CD4-positive, alpha-beta memory T cell (primary cell): ENCODE results near the gene APOB. TPM values are rescaled to one million over a fixed set of nuclear protein-coding genes. Genes with fewer than 3 reads are reported as not detected.

ENCODE experiments used
- CTCF ChIA-PET: fragments of 350-600 bp; sonication (Branson Sonifier 250); formaldehyde crosslinking; loops from one replicate; lab custom pipeline; 2021; ENCODE audit warnings: inconsistent platforms; ENCODE audit not compliant: partially characterized antibody; lab: Charles Lee
- POLR2A ChIA-PET: fragments of 350-600 bp; sonication (Branson Sonifier 250); formaldehyde crosslinking; loops from one replicate; lab custom pipeline; 2021; ENCODE audit not compliant: partially characterized antibody; lab: Charles Lee
- DNase-seq, 5 donors: peaks; one replicate each; pipeline versions ENCODE4 v3.0.0 to v3.0.0-alpha.2; 2020 to 2022; ENCODE audit warnings: mixed read lengths in 1 of 5
- H3K27ac ChIP-seq: one replicate; pipeline ENCODE4 v1.7.0; 2013; ENCODE audit warnings: low read depth, low read length
- H3K27me3 ChIP-seq: 2 replicates; pipeline ENCODE4 v1.7.0; 2013; ENCODE audit warnings: mild to moderate bottlenecking, low read length, moderate library complexity; ENCODE audit not compliant: insufficient read depth
- H3K36me3 ChIP-seq: 2 replicates; pipeline ENCODE4 v1.7.0; 2013; ENCODE audit warnings: mild to moderate bottlenecking, low read length, moderate library complexity; ENCODE audit not compliant: insufficient read depth
- H3K4me1 ChIP-seq: 2 replicates; pipeline ENCODE4 v1.7.0; 2013; ENCODE audit warnings: mild to moderate bottlenecking, low read length, moderate library complexity; ENCODE audit not compliant: insufficient read depth
- H3K4me3 ChIP-seq, 2 donors: one replicate each; pipeline ENCODE4 v1.7.0; 2013; ENCODE audit warnings: low read length in 2 of 2, mild to moderate bottlenecking in 1 of 2
- H3K9me3 ChIP-seq, 2 donors: one replicate each; pipeline ENCODE4 v1.7.0; 2013; ENCODE audit warnings: low read length in 2 of 2, control low read depth in 1 of 2; ENCODE audit not compliant: control insufficient read depth in 1 of 2
- H3K27ac Mint-ChIP-seq, 7 donors: one replicate each; pipeline ENCODE4 v1.8.0; 2020 to 2021; ENCODE audit warnings: mixed read lengths in 7 of 7, mild to moderate bottlenecking in 6 of 7, inconsistent platforms in 3 of 7, moderate library complexity in 3 of 7
- H3K27me3 Mint-ChIP-seq, 2 donors: one replicate each; pipeline ENCODE4 v1.8.0; 2020 to 2021; ENCODE audit warnings: mixed read lengths in 2 of 2
- H3K36me3 Mint-ChIP-seq, 2 donors: one replicate each; pipeline ENCODE4 v1.8.0; 2020 to 2021; ENCODE audit warnings: mixed read lengths in 2 of 2, inconsistent platforms in 1 of 2, mild to moderate bottlenecking in 1 of 2
- H3K4me1 Mint-ChIP-seq, 4 donors: one replicate each; pipeline ENCODE4 v1.8.0; 2020 to 2021; ENCODE audit warnings: mixed read lengths in 4 of 4, mild to moderate bottlenecking in 1 of 4
- H3K4me3 Mint-ChIP-seq, 8 donors: one replicate each; pipeline ENCODE4 v1.8.0; 2020 to 2021; ENCODE audit warnings: mixed read lengths in 8 of 8, mild to moderate bottlenecking in 7 of 8, moderate library complexity in 6 of 8, inconsistent platforms in 3 of 8
- H3K9me3 Mint-ChIP-seq, 8 donors: one replicate each; pipeline ENCODE4 v1.8.0; 2020 to 2021; ENCODE audit warnings: mixed read lengths in 8 of 8, mild to moderate bottlenecking in 5 of 8, inconsistent platforms in 3 of 8, moderate library complexity in 1 of 8
- intact Hi-C: fragments of 100-400 bp; cut with micrococcal nuclease; formaldehyde crosslinking; loops from one replicate; pipeline ENCODE4 v1.15.1; 2023
- polyA plus RNA-seq, 2 donors: library from polyadenylated mRNA; unstranded; fragments of 300-500 nt; fragmentation: Illumina TruSeq; gene quantifications; one replicate each; pipeline ENCODE4 v1.2.3, GENCODE V29; 2021
- total RNA-seq, 2 experiments: library from RNA; stranded (reverse); gene quantifications; one replicate each; pipeline ENCODE4 v1.2.3, GENCODE V29; 2021

Gene APOB
- total and polyA plus RNA-seq, 4 experiments from 2014 or later, result not detected

- H3K4me3 Mint-ChIP-seq, result no peak overlapping the region
- ChIA-PET POLR2A (no interaction called here), CTCF (interaction anchor here (0.8 to 1.0 kb wide), 2 partner anchors 34 kb away, joined by 3 read pairs; no protein-coding TSS in a partner anchor)
- Histone ChIP-seq H3K9me3 (no peaks in the 10 kb centered on the region), H3K27ac (no peak overlapping the region), H3K36me3 (no peaks in the 10 kb centered on the region), H3K4me1 (no peaks in the 10 kb centered on the region), H3K4me3 (no peak overlapping the region), H3K27me3 (no peaks in the 10 kb centered on the region)
- H3K27ac Mint-ChIP-seq, result peak overlapping the region in 1 of 7 donors; percentile 34
- intact Hi-C loops, result no loop called here
- peaks cover 3 to 9% of the 10 kb centered on the region in 2 donors for H3K27me3 Mint-ChIP-seq
- H3K9me3 Mint-ChIP-seq, result no peaks in the 10 kb centered on the region
- H3K4me1 Mint-ChIP-seq, result no peaks in the 10 kb centered on the region
- no peaks in the 10 kb centered on the region for H3K36me3 Mint-ChIP-seq
- no peak for DNase-seq
Observed at GRCh38 chr2:21008790-21009661, 34.8 kb downstream of the APOB start.

DNA sequence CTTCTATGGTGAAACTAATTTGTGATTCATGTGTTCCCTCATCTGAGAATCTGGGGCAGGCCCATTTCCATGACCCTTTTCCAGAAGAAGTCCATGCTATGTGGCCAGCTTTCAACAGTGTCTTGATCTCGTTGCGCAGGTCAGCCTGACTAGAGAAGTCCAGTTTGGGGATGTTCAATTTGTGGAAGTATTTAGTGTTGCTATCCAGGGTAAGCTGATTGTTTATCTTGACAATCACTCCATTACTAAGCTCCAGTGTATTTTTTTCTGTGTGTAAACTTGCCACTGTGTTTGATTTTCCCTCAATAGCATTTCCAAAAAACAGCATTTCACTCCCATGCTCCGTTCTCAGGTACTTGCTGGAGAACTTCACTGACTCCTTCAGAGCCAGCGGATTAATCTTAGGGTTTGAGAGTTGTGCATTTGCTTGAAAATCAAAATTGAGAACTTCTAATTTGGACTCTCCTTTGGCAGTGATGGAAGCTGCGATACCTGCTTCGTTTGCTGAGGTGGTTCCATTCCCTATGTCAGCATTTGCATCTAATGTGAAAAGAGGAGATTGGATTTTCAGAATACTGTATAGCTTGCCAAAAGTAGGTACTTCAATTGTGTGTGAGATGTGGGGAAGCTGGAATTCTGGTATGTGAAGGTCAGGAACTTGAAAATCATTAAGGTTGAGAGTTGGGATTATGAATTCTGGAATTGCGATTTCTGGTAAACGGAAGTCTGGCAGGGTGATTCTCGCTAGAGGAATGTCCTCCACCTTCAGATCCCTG is 35.7 kb downstream of the APOB start:
- no peaks in the 10 kb centered on the region for H3K27me3 ChIP-seq
- H3K9me3 Mint-ChIP-seq, result no peaks in the 10 kb centered on the region
- no peaks in the 10 kb centered on the region for H3K36me3 ChIP-seq
- peaks cover 3 to 5% of the 10 kb centered on the region in 2 donors for H3K27me3 Mint-ChIP-seq
- no peaks in the 10 kb centered on the region for H3K36me3 Mint-ChIP-seq
- H3K9me3 ChIP-seq, result no peaks in the 10 kb centered on the region
- ChIA-PET POLR2A (no interaction called here), CTCF (interaction anchor here (0.8 kb wide), 1 partner anchor 35 kb away, joined by 3 read pairs; no protein-coding TSS in a partner anchor)
- H3K27ac ChIP-seq, result no peak overlapping the region
- no peaks in the 10 kb centered on the region for H3K4me1 Mint-ChIP-seq
- H3K27ac Mint-ChIP-seq, result peak overlapping the region in 1 of 7 donors; percentile 34
- H3K4me3 ChIP-seq, result no peak overlapping the region
- H3K4me1 ChIP-seq, result no peaks in the 10 kb centered on the region
- H3K4me3 Mint-ChIP-seq, result no peak overlapping the region
- no peak for DNase-seq
- intact Hi-C loops, result no loop called here

DNA sequence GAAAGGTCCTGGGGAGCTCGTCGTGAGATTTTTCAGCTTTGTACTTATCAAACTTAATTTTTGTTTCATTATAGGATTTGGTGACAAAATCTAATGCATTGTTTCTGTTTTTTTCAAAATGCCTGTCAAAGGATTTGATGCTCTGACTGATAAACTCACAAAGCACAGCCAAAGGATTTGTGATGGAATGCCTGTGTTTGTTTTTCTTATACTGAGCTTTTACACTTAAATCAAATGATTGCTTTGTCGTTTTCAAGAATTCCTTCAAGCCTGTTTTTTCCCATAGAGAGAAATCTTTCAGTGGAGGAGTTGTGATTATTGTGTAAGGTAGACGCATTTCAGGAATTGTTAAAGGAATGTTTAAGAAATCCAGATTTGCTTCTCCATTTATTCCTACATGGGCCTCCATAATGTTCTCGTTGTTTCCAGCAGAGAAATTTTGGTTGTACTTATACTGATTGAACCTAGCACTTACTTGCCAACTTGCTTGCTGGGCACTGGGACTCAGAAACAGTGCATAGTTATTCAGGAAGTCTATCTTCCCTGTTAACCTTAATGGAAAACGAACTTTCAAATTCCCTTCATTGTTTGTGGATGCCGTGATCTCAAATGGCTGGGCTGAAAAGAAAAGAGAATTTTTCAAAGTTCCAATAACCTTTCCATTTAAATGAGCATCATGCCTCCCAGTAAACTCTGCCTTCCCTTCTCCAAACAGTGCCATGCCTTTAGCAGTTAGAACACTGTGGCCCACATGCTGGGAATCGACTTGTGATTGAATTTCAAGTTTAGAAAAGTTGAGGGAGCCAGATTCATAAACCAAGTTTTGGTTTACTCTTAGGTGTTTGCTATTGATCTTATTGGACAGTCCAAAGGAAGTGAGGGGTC is 36.5 kb downstream of the APOB start:
- Histone ChIP-seq H3K4me3 (no peak overlapping the region), H3K9me3 (no peaks in the 10 kb centered on the region), H3K4me1 (no peaks in the 10 kb centered on the region), H3K36me3 (no peaks in the 10 kb centered on the region), H3K27ac (no peak overlapping the region), H3K27me3 (no peaks in the 10 kb centered on the region)
- H3K27ac Mint-ChIP-seq, result no peak overlapping the region
- no peaks in the 10 kb centered on the region for H3K9me3 Mint-ChIP-seq
- peaks cover 3 to 5% of the 10 kb centered on the region in 2 donors for H3K27me3 Mint-ChIP-seq
- no peak for DNase-seq
- H3K36me3 Mint-ChIP-seq, result no peaks in the 10 kb centered on the region
- ChIA-PET CTCF (no interaction called here), POLR2A (no interaction called here)
- H3K4me1 Mint-ChIP-seq, result no peaks in the 10 kb centered on the region
- intact Hi-C loops, result no loop called here
- H3K4me3 Mint-ChIP-seq, result no peak overlapping the region

- intact Hi-C loops, result no loop called here
- no peaks in the 10 kb centered on the region for H3K36me3 Mint-ChIP-seq
- no peak for DNase-seq
- no peaks in the 10 kb centered on the region for H3K9me3 Mint-ChIP-seq
- H3K27me3 Mint-ChIP-seq, result peaks cover 1 to 3% of the 10 kb centered on the region in 2 donors
- ChIA-PET POLR2A (no interaction called here), CTCF (no interaction called here)
- Histone ChIP-seq H3K4me1 (no peaks in the 10 kb centered on the region), H3K27ac (no peak overlapping the region), H3K4me3 (no peak overlapping the region), H3K9me3 (no peaks in the 10 kb centered on the region), H3K27me3 (no peaks in the 10 kb centered on the region), H3K36me3 (no peaks in the 10 kb centered on the region)
- no peak overlapping the region for H3K4me3 Mint-ChIP-seq
- no peak overlapping the region for H3K27ac Mint-ChIP-seq
- H3K4me1 Mint-ChIP-seq, result no peaks in the 10 kb centered on the region
Observed at GRCh38 chr2:21006423-21007128, 37.3 kb downstream of the APOB start.

DNA sequence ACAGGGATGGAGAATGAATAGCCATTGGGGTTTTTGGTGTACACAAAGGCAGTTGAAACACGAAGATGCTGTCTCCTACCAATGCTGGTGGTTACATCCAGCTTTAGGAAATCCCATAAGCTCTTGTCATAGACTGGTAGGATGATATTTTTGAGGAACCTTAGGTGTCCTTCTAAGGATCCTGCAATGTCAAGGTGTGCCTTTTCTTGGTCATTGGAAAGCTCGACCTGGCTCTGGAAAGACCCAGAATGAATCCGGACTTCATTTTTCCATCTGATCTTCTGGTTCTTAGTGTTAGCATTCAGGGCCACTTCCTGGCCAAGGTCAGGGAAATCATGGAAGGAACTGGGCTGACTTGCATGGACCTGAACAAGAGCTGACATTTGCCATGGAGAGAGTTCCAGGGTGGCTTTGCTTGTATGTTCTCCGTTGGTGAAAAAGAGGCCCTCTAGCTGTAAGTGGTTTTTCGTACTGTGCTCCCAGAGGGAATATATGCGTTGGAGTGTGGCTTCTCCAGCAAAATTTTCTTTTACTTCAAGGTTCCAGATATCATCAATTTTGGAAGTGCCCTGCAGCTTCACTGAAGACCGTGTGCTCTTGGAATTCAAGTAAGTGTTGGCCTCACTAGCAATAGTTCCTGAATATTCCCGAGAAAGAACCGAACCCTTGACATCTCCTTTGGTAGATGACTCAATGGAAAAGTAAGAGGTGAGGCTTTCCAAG is 38.0 kb downstream of the APOB start:
- Mint-ChIP-seq H3K9me3 (no peaks in the 10 kb centered on the region), H3K4me3 (no peak overlapping the region), H3K36me3 (no peaks in the 10 kb centered on the region), H3K4me1 (no peaks in the 10 kb centered on the region), H3K27me3 (peaks cover 1 to 4% of the 10 kb centered on the region in 2 donors), H3K27ac (no peak overlapping the region)
- H3K4me1 ChIP-seq, result no peaks in the 10 kb centered on the region
- no peaks in the 10 kb centered on the region for H3K36me3 ChIP-seq
- DNase-seq, result no peak
- ChIA-PET CTCF (no interaction called here), POLR2A (no interaction called here)
- H3K9me3 ChIP-seq, result no peaks in the 10 kb centered on the region
- intact Hi-C loops, result no loop called here
- H3K4me3 ChIP-seq, result no peak overlapping the region
- H3K27me3 ChIP-seq, result no peaks in the 10 kb centered on the region
- H3K27ac ChIP-seq, result no peak overlapping the region

DNA sequence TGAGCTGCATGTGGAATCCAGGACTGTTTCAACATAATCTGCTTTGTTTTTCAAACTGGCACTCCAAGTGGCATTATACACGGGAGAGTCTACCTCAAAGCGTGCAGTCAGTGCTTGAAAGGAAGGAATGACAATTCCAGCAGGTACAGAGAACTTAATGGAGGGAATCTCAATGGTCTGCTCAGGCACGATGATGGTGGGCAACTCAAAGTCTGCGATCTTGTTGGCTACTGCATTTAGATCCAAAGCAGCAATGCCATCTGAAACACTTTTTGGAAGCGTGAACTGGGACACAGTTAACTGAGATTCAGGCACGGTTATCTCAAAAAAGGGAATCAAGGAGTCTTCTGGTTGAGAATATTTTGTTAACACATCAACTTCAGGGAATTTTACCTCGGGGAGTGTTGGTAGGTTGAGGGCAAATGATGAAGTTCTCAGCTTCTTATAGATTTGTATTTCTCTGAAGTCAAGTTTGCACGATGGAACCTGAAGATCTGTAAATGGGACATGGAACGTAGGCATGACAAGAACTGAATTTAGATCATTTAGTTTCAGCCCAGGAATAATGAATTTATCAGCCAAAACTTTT is 38.7 kb downstream of the APOB start:
- CTCF ChIA-PET, result no interaction called here
- H3K9me3 Mint-ChIP-seq, result no peaks in the 10 kb centered on the region
- no peak overlapping the region for H3K4me3 Mint-ChIP-seq

More for the DNA sequence above, 38.7 kb downstream of the APOB start:
- H3K36me3 ChIP-seq, result no peaks in the 10 kb centered on the region
- H3K27ac Mint-ChIP-seq, result no peak overlapping the region
- H3K4me1 ChIP-seq, result no peaks in the 10 kb centered on the region
- POLR2A ChIA-PET, result no interaction called here
- no peaks in the 10 kb centered on the region for H3K9me3 ChIP-seq
- H3K4me1 Mint-ChIP-seq, result no peaks in the 10 kb centered on the region
- H3K27ac ChIP-seq, result no peak overlapping the region
- H3K27me3 ChIP-seq, result no peaks in the 10 kb centered on the region
- intact Hi-C loops, result no loop called here
- no peak for DNase-seq
- H3K36me3 Mint-ChIP-seq, result no peaks in the 10 kb centered on the region
- peaks cover 1 to 4% of the 10 kb centered on the region in 2 donors for H3K27me3 Mint-ChIP-seq
- H3K4me3 ChIP-seq, result no peak overlapping the region
